ENCODE measurements around the gene RUNDC1.

The RUNDC1 gene

GRCh38 chr17:43013296-43013695 lies 32.9 kb downstream of the RUNDC1 start:
- Histone ChIP-seq H3K36me3 (ENCODE audit: control insufficient read depth, insufficient read depth, low read length, severe bottlenecking) (peaks cover 49% of the 10 kb centered on the region), H3K4me1 (ENCODE audit: control insufficient read depth, insufficient read depth, low read length) (peaks cover 39% of the 10 kb centered on the region), H3K9me3 (ENCODE audit: control insufficient read depth, low read length) (no peaks in the 10 kb centered on the region), H3K9ac (ENCODE audit: low read length) (no peak overlapping the region), H3K4me3 (ENCODE audit: low read length) (no peak overlapping the region), H3K27me3 (replicated peaks; ENCODE audit: control insufficient read depth, insufficient read depth, low read length) (no peaks in the 10 kb centered on the region)
- no peak for DNase-seq (ENCODE audit: low read depth)

- Histone ChIP-seq H3K9me3 (ENCODE audit: control insufficient read depth, low read length) (no peaks in the 10 kb centered on the region), H3K9ac (ENCODE audit: low read length) (no peak overlapping the region), H3K4me3 (ENCODE audit: low read length) (no peak overlapping the region), H3K36me3 (ENCODE audit: control insufficient read depth, insufficient read depth, low read length, severe bottlenecking) (peaks cover 54% of the 10 kb centered on the region), H3K27me3 (replicated peaks; ENCODE audit: control insufficient read depth, insufficient read depth, low read length) (no peaks in the 10 kb centered on the region), H3K4me1 (ENCODE audit: control insufficient read depth, insufficient read depth, low read length) (peaks cover 47% of the 10 kb centered on the region)
- no peak for DNase-seq (ENCODE audit: low read depth)
Measured at GRCh38 chr17:43014020-43014648, 33.8 kb downstream of the RUNDC1 start.

GRCh38 chr17:43014649-43015542 lies 34.5 kb downstream of the RUNDC1 start:
- Histone ChIP-seq H3K9ac (ENCODE audit: low read length) (peak overlapping the region; percentile 20), H3K4me1 (ENCODE audit: control insufficient read depth, insufficient read depth, low read length) (peaks cover 55% of the 10 kb centered on the region), H3K4me3 (ENCODE audit: low read length) (no peak overlapping the region), H3K36me3 (ENCODE audit: control insufficient read depth, insufficient read depth, low read length, severe bottlenecking) (peaks cover 54% of the 10 kb centered on the region), H3K9me3 (ENCODE audit: control insufficient read depth, low read length) (no peaks in the 10 kb centered on the region), H3K27me3 (replicated peaks; ENCODE audit: control insufficient read depth, insufficient read depth, low read length) (no peaks in the 10 kb centered on the region)
- DNase-seq (ENCODE audit: low read depth), result no peak

- no peaks in the 10 kb centered on the region for H3K27me3 ChIP-seq (replicated peaks; ENCODE audit: control insufficient read depth, insufficient read depth, low read length)
- no peak overlapping the region for H3K4me3 ChIP-seq (ENCODE audit: low read length)
- peak overlapping the region; percentile 19 for H3K9ac ChIP-seq (ENCODE audit: low read length)
- H3K9me3 ChIP-seq (ENCODE audit: control insufficient read depth, low read length), result no peaks in the 10 kb centered on the region
- H3K36me3 ChIP-seq (ENCODE audit: control insufficient read depth, insufficient read depth, low read length, severe bottlenecking), result peaks cover 54% of the 10 kb centered on the region
- H3K4me1 ChIP-seq (ENCODE audit: control insufficient read depth, insufficient read depth, low read length), result peaks cover 62% of the 10 kb centered on the region
- no peak for DNase-seq (ENCODE audit: low read depth)
Measured at GRCh38 chr17:43015579-43015978, 35.2 kb downstream of the RUNDC1 start.

GRCh38 chr17:43016216-43016615 lies 35.9 kb downstream of the RUNDC1 start:
- peak overlapping the region; percentile 14 for H3K9ac ChIP-seq (ENCODE audit: low read length)
- no peak overlapping the region for H3K4me3 ChIP-seq (ENCODE audit: low read length)
- DNase-seq (ENCODE audit: low read depth), result no peak
- H3K36me3 ChIP-seq (ENCODE audit: control insufficient read depth, insufficient read depth, low read length, severe bottlenecking), result peaks cover 54% of the 10 kb centered on the region
- no peaks in the 10 kb centered on the region for H3K27me3 ChIP-seq (replicated peaks; ENCODE audit: control insufficient read depth, insufficient read depth, low read length)
- no peaks in the 10 kb centered on the region for H3K9me3 ChIP-seq (ENCODE audit: control insufficient read depth, low read length)
- peaks cover 62% of the 10 kb centered on the region for H3K4me1 ChIP-seq (ENCODE audit: control insufficient read depth, insufficient read depth, low read length)

GRCh38 chr17:43018008-43018853 lies 37.9 kb downstream of the RUNDC1 start:
- Histone ChIP-seq H3K9me3 (ENCODE audit: control insufficient read depth, low read length) (no peaks in the 10 kb centered on the region), H3K4me1 (ENCODE audit: control insufficient read depth, insufficient read depth, low read length) (peaks cover 55% of the 10 kb centered on the region), H3K36me3 (ENCODE audit: control insufficient read depth, insufficient read depth, low read length, severe bottlenecking) (peaks cover 47% of the 10 kb centered on the region), H3K4me3 (ENCODE audit: low read length) (peak overlapping the region; percentile 99), H3K9ac (ENCODE audit: low read length) (peak overlapping the region; percentile 98), H3K27me3 (replicated peaks; ENCODE audit: control insufficient read depth, insufficient read depth, low read length) (no peaks in the 10 kb centered on the region)
- no peak for DNase-seq (ENCODE audit: low read depth)

- Histone ChIP-seq H3K4me3 (ENCODE audit: low read length) (peak overlapping the region; percentile 99), H3K27me3 (replicated peaks; ENCODE audit: control insufficient read depth, insufficient read depth, low read length) (no peaks in the 10 kb centered on the region), H3K36me3 (ENCODE audit: control insufficient read depth, insufficient read depth, low read length, severe bottlenecking) (peaks cover 42% of the 10 kb centered on the region), H3K9me3 (ENCODE audit: control insufficient read depth, low read length) (no peaks in the 10 kb centered on the region), H3K9ac (ENCODE audit: low read length) (peak overlapping the region; percentile 98), H3K4me1 (ENCODE audit: control insufficient read depth, insufficient read depth, low read length) (peaks cover 52% of the 10 kb centered on the region)
- no peak for DNase-seq (ENCODE audit: low read depth)
Measured at GRCh38 chr17:43018932-43019331, 38.6 kb downstream of the RUNDC1 start.

- DNase-seq (ENCODE audit: low read depth), result no peak
- H3K4me1 ChIP-seq (ENCODE audit: control insufficient read depth, insufficient read depth, low read length), result peaks cover 47% of the 10 kb centered on the region
- peak overlapping the region; percentile 99 for H3K4me3 ChIP-seq (ENCODE audit: low read length)
- H3K9me3 ChIP-seq (ENCODE audit: control insufficient read depth, low read length), result no peaks in the 10 kb centered on the region
- H3K36me3 ChIP-seq (ENCODE audit: control insufficient read depth, insufficient read depth, low read length, severe bottlenecking), result peaks cover 37% of the 10 kb centered on the region
- H3K27me3 ChIP-seq (replicated peaks; ENCODE audit: control insufficient read depth, insufficient read depth, low read length), result no peaks in the 10 kb centered on the region
- H3K9ac ChIP-seq (ENCODE audit: low read length), result peak overlapping the region; percentile 98
Measured at GRCh38 chr17:43019418-43019817, 39.1 kb downstream of the RUNDC1 start.

GRCh38 chr17:43020030-43020621 lies 39.8 kb downstream of the RUNDC1 start:
- Histone ChIP-seq H3K9me3 (ENCODE audit: control insufficient read depth, low read length) (no peaks in the 10 kb centered on the region), H3K9ac (ENCODE audit: low read length) (peak overlapping the region; percentile 98), H3K4me3 (ENCODE audit: low read length) (peak overlapping the region; percentile 99), H3K27me3 (replicated peaks; ENCODE audit: control insufficient read depth, insufficient read depth, low read length) (no peaks in the 10 kb centered on the region), H3K4me1 (ENCODE audit: control insufficient read depth, insufficient read depth, low read length) (peaks cover 43% of the 10 kb centered on the region), H3K36me3 (ENCODE audit: control insufficient read depth, insufficient read depth, low read length, severe bottlenecking) (peaks cover 32% of the 10 kb centered on the region)
- DNase-seq (ENCODE audit: low read depth), result no peak

- Histone ChIP-seq H3K4me3 (ENCODE audit: low read length) (peak overlapping the region; percentile 99), H3K9ac (ENCODE audit: low read length) (peak overlapping the region; percentile 98), H3K27me3 (replicated peaks; ENCODE audit: control insufficient read depth, insufficient read depth, low read length) (no peaks in the 10 kb centered on the region), H3K9me3 (ENCODE audit: control insufficient read depth, low read length) (no peaks in the 10 kb centered on the region), H3K4me1 (ENCODE audit: control insufficient read depth, insufficient read depth, low read length) (peaks cover 34% of the 10 kb centered on the region), H3K36me3 (ENCODE audit: control insufficient read depth, insufficient read depth, low read length, severe bottlenecking) (peaks cover 24% of the 10 kb centered on the region)
- DNase-seq (ENCODE audit: low read depth), result peak; percentile 80
Measured at GRCh38 chr17:43020789-43021740, 40.7 kb downstream of the RUNDC1 start.
